ENCODE results near the gene BRD7.

DNA sequence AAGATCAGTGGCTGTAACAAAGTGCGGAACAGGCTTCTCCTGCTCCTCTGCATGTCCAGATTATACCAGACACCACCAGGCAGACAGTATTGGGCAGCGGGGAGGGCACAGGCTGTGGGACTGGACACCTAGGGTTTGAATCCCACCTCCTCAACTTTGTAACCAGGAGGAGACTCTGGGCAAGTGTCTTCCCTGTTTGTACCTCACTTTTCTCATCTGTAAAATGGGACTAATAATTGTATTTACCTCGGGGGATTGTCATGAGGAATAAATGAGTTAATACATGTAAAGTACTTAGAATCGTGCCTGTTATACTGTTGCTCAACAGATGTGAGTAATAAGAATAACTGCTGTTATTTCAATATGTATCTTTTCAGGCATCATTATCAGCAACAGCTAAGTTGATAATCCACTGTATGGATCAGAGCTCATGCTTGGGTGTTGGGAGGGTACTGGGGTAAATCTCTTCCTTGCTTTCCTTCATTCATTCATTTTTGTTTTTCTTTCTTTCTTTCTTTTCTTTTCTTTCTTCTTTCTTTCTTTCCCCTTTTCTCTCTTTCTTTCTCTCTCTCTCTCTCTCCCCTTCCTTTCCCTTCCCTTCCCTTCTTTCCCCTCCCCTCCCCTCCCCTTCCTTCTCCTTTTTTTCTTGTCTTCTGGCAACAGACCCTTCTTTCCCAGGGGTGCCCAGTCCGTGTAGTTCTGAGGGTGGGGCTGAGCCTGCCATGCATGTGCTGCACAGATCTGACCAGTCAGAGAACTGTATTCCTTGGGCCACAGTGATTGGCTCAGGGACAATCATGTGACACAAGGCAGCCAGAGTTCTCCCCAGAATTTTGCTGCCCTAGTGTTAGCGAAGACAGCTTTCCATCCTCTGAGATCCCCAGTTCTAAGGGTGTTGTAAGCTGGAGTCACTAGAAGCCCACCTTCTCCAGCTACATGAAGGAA, 25.3 kb upstream of the BRD7 start:
- no peak for TF ChIP-seq POLR2A (IDR thresholded peaks at IDR 0.05)
- TF ChIP-seq, protein P1, sequence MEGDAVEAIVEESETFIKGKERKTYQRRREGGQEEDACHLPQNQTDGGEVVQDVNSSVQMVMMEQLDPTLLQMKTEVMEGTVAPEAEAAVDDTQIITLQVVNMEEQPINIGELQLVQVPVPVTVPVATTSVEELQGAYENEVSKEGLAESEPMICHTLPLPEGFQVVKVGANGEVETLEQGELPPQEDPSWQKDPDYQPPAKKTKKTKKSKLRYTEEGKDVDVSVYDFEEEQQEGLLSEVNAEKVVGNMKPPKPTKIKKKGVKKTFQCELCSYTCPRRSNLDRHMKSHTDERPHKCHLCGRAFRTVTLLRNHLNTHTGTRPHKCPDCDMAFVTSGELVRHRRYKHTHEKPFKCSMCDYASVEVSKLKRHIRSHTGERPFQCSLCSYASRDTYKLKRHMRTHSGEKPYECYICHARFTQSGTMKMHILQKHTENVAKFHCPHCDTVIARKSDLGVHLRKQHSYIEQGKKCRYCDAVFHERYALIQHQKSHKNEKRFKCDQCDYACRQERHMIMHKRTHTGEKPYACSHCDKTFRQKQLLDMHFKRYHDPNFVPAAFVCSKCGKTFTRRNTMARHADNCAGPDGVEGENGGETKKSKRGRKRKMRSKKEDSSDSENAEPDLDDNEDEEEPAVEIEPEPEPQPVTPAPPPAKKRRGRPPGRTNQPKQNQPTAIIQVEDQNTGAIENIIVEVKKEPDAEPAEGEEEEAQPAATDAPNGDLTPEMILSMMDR (IDR thresholded peaks at IDR 0.05): no peak
- TF ChIP-seq EP300 (IDR thresholded peaks at IDR 0.05; ENCODE audit: low read depth): no peak
- TF ChIP-seq POLR2AphosphoS5 (IDR thresholded peaks at IDR 0.05): no peak

Data from transverse colon (tissue), 4 donors.